SK-N-SH (cell line): ENCODE measurements around the gene OPA3. TPM values are rescaled to one million over a fixed set of nuclear protein-coding genes. Genes with fewer than 3 reads are reported as not detected.

ENCODE experiments used
- CTCF ChIA-PET: fragments of 300-600, 350-600 bp; formaldehyde crosslinking; extraction: SDS; loops from one replicate; lab custom pipeline; 2021; lab: Yijun Ruan, JAX
- POLR2A ChIA-PET: fragments of 350-600 bp; sonication (Branson Sonifier 250); formaldehyde crosslinking; extraction: SDS; loops from one replicate; lab custom pipeline; 2020; ENCODE audit warnings: antibody characterized with exemption, inconsistent platforms; lab: Yijun Ruan, JAX
- DNase-seq: peaks from one replicate; pipeline ENCODE4 v3.0.0; 2012
- H2AFZ ChIP-seq: fragments of 200-600 bp; sonication (generic); 2 replicates; pipeline ENCODE4 v1.8.1; 2016; ENCODE audit warnings: antibody characterized with exemption, mild to moderate bottlenecking, low read depth
- H3F3A ChIP-seq: fragments of 200-600 bp; sonication (generic); replicated peaks from 2 replicates; pipeline ENCODE3; 2016; ENCODE audit warnings: antibody characterized with exemption, mild to moderate bottlenecking; ENCODE audit not compliant: insufficient read depth
- H3K27ac ChIP-seq, 2 experiments: fragments of 200-500 bp in 1 of 2; fragments of 200-600 bp in 1 of 2; sonication (Bioruptor generic) in 1 of 2; sonication (generic), shearing (Covaris generic) in 1 of 2; 2 replicates each; pipeline versions ENCODE4 v1.5.1 to v1.6.1; 2014 to 2016; ENCODE audit warnings: low read depth in 2 of 2, inconsistent platforms in 1 of 2, low read length in 1 of 2, mild to moderate bottlenecking in 1 of 2, mixed read lengths in 1 of 2
- H3K27me3 ChIP-seq: fragments of 200-600 bp; sonication (generic), shearing (Covaris generic); 2 replicates; pipeline ENCODE4 v1.6.1; 2016; ENCODE audit warnings: mixed run types; ENCODE audit not compliant: insufficient read depth
- H3K36me3 ChIP-seq, 2 experiments: fragments of 200-500 bp in 1 of 2; fragments of 200-600 bp in 1 of 2; sonication (Bioruptor generic) in 1 of 2; sonication (generic) in 1 of 2; replicated peaks in 1 of 2; 2 replicates each; pipeline versions ENCODE3 to v1.5.1; 2014 to 2016; ENCODE audit warnings: low read length in 1 of 2, mild to moderate bottlenecking in 1 of 2; ENCODE audit not compliant: insufficient read depth in 2 of 2, control insufficient read depth in 1 of 2
- H3K4me1 ChIP-seq, 2 experiments: fragments of 200-500 bp in 1 of 2; fragments of 200-600 bp in 1 of 2; sonication (Bioruptor generic) in 1 of 2; sonication (generic), shearing (Covaris generic) in 1 of 2; 2 replicates each; pipeline versions ENCODE4 v1.5.1 to v1.6.1; 2014 to 2016; ENCODE audit warnings: low read depth in 1 of 2, low read length in 1 of 2, mixed run types in 1 of 2; ENCODE audit not compliant: insufficient read depth in 2 of 2, control insufficient read depth in 1 of 2
- H3K4me2 ChIP-seq: fragments of 200-600 bp; sonication (generic), shearing (Covaris generic); 2 replicates; pipeline ENCODE4 v1.6.1; 2017; ENCODE audit warnings: mixed run types
- H3K4me3 ChIP-seq, 2 experiments: fragments of 200-500 bp in 1 of 2; fragments of 200-600 bp in 1 of 2; sonication (Bioruptor generic) in 1 of 2; sonication (generic), shearing (Covaris generic) in 1 of 2; 2 replicates each; pipeline versions ENCODE4 v1.5.1 to v1.8.1; 2014 to 2016; ENCODE audit warnings: low read depth in 2 of 2, inconsistent platforms in 1 of 2, low read length in 1 of 2, mild to moderate bottlenecking in 1 of 2, mixed read lengths in 1 of 2, moderate library complexity in 1 of 2
- H3K79me2 ChIP-seq: fragments of 200-600 bp; sonication (generic); 2 replicates; pipeline ENCODE4 v1.8.1; 2017; ENCODE audit warnings: mild to moderate bottlenecking; ENCODE audit not compliant: insufficient read depth
- H3K9ac ChIP-seq: fragments of 200-600 bp; sonication (generic); 2 replicates; pipeline ENCODE4 v1.6.1; 2017; ENCODE audit warnings: mixed run types
- H3K9me2 ChIP-seq: fragments of 200-600 bp; sonication (generic); 2 replicates; pipeline ENCODE4 v1.6.1; 2017; ENCODE audit warnings: mixed run types
- H3K9me3 ChIP-seq: fragments of 200-600 bp; sonication (generic); 2 replicates; pipeline ENCODE4 v1.6.1; 2017; ENCODE audit warnings: mixed run types, mild to moderate bottlenecking, moderate library complexity
- H4K20me1 ChIP-seq: fragments of 200-600 bp; sonication (generic); 2 replicates; pipeline ENCODE4 v1.6.1; 2017; ENCODE audit warnings: mild to moderate bottlenecking, mixed run types; ENCODE audit not compliant: insufficient read depth
- ELF1 ChIP-seq: IDR thresholded peaks from 2 replicates; pipeline ENCODE4 v1.4.0; 2012
- EZH2phosphoT487 ChIP-seq: fragments of 200-600 bp; sonication (generic); IDR thresholded peaks from 2 replicates; pipeline ENCODE4 v1.6.1; 2017; ENCODE audit warnings: low read depth, mixed run types, mild to moderate bottlenecking, antibody characterized with exemption, moderate library complexity, borderline replicate concordance
- FOSL2 ChIP-seq: IDR thresholded peaks from 2 replicates; pipeline ENCODE4 v1.4.0; 2012; ENCODE audit warnings: low read depth, mild to moderate bottlenecking, moderate library complexity, borderline replicate concordance
- FOXM1 ChIP-seq: IDR thresholded peaks from 2 replicates; pipeline ENCODE4 v1.4.0; 2012; ENCODE audit warnings: low read depth, mild to moderate bottlenecking
- GATA2 ChIP-seq: sonication (generic); formaldehyde crosslinking; IDR thresholded peaks from 2 replicates; pipeline ENCODE4 v1.5.0; 2020; ENCODE audit warnings: mild to moderate bottlenecking, missing genetic modification reagents
- JUND ChIP-seq: IDR thresholded peaks from 2 replicates; pipeline ENCODE4 v1.4.0; 2012
- MXI1 ChIP-seq: IDR thresholded peaks from 2 replicates; pipeline ENCODE4 v1.6.1; 2012; ENCODE audit warnings: mild to moderate bottlenecking, low read depth, low read length, improper control_type of control experiment
- NFIC ChIP-seq: IDR thresholded peaks from 2 replicates; pipeline ENCODE4 v1.4.0; 2012; ENCODE audit warnings: borderline replicate concordance
- POLR2AphosphoS5 ChIP-seq: IDR thresholded peaks from 2 replicates; pipeline ENCODE4 v1.6.1; 2012; ENCODE audit warnings: low read depth, low read length
- RAD21 ChIP-seq: IDR thresholded peaks from 2 replicates; pipeline ENCODE4 v1.6.1; 2012; ENCODE audit warnings: mild to moderate bottlenecking, low read length
- RFX5 ChIP-seq: IDR thresholded peaks from 2 replicates; pipeline ENCODE4 v1.6.1; 2012; ENCODE audit warnings: mild to moderate bottlenecking, improper control_type of control experiment, low read length
- SIN3A ChIP-seq: IDR thresholded peaks from 2 replicates; pipeline ENCODE4 v1.6.1; 2012; ENCODE audit warnings: low read depth, mild to moderate bottlenecking, low read length, moderate library complexity, borderline replicate concordance
- TAF1 ChIP-seq: IDR thresholded peaks from 2 replicates; pipeline ENCODE4 v1.6.1; 2012; ENCODE audit warnings: low read depth, mild to moderate bottlenecking, low read length, moderate library complexity, borderline replicate concordance
- TCF12 ChIP-seq: IDR thresholded peaks from 2 replicates; pipeline ENCODE4 v1.4.0; 2012
- YY1 ChIP-seq: IDR thresholded peaks from 2 replicates; pipeline ENCODE4 v1.4.0; 2012; ENCODE audit warnings: low read depth, mild to moderate bottlenecking
- WGBS: methylation state at CpG from one replicate; pipeline ENCODE4 v1.1.6; 2017; ENCODE audit warnings: low lambda C conversion rate; 5-methylcytosine and 5-hydroxymethylcytosine counted together
- polyA plus RNA-seq, 3 experiments: library from polyadenylated mRNA; depleted of rRNA; stranded (reverse); fragments of >200 nt; gene quantifications; 2 replicates each; pipeline ENCODE4 v1.2.3, GENCODE V29; 2012
- TF ChIP-seq, protein P1 (sequence below): IDR thresholded peaks from 2 replicates; pipeline ENCODE4 v1.6.1; 2012; ENCODE audit warnings: mild to moderate bottlenecking, low read depth, low read length, moderate library complexity
- TF ChIP-seq, protein P2 (sequence below): fragments of 150-350 bp; IDR thresholded peaks from 2 replicates; pipeline ENCODE4 v1.6.1; 2017; ENCODE audit warnings: antibody characterized with exemption, low read length, low read depth, borderline replicate concordance
- TF ChIP-seq, protein P3 (sequence below): IDR thresholded peaks from 2 replicates; pipeline ENCODE4 v1.4.0; 2012; ENCODE audit warnings: low read depth, borderline replicate concordance
- TF ChIP-seq, protein P4 (sequence below): IDR thresholded peaks from 2 replicates; pipeline ENCODE4; 2012
- TF ChIP-seq, protein P5 (sequence below): IDR thresholded peaks from 2 replicates; pipeline ENCODE4 v1.4.0; 2012; ENCODE audit warnings: low read depth, borderline replicate concordance

OPA3 gene
- polyA plus RNA-seq, 1 of the 3 experiments (the other 2 are of a cell fraction), result 10.0 TPM

DNA sequence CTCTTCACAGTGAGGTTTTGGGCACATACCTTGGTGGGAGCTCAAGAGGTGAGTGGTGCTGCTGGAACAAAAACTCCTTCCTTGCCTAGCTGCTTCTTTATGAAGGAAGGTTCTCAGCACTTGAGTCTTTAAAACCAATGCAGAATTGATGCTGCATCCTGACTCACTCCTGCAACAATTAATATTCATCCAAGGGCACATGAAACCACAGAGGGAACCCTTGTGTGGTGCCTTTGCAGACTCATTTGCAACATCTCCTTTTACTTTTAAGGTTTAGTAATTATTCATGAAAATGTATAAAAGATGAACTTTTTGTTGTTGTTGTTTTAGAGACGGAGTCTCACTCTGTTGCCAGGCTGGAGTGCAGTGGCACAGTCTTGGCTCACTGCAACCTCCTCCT, 30.1 kb downstream of the OPA3 start:
- Histone ChIP-seq H3K4me2 (no peak overlapping the region), H3K9me3 (no peaks in the 10 kb centered on the region), H3K4me3 (no peak overlapping the region), H3K9me2 (no peaks in the 10 kb centered on the region), H3K9ac (no peak overlapping the region), H3K36me3 (no peaks in the 10 kb centered on the region), H3K27ac (no peak overlapping the region), H3K79me2 (0 out of 2 replicates have a peak, but pooled peaks cover 4% of the 10 kb centered on the region), H3K27me3 (no peaks in the 10 kb centered on the region), H3F3A (peaks cover 4% of the 10 kb centered on the region), H4K20me1 (peaks cover 7% of the 10 kb centered on the region; the same call in 1 of the 2 replicates), H3K4me1 (no peaks in the 10 kb centered on the region), H2AFZ (no peak overlapping the region)
- no peak for DNase-seq
- 100% methylated on average over 1 of the region's 1 CpG for WGBS
- ChIA-PET CTCF (interaction anchor here (2.1 kb wide), 1 partner anchor 13 kb away, joined by 5 read pairs; no protein-coding TSS in a partner anchor), POLR2A (no interaction called here)
- TF ChIP-seq SIN3A (no peak), EZH2phosphoT487 (no peak)

DNA sequence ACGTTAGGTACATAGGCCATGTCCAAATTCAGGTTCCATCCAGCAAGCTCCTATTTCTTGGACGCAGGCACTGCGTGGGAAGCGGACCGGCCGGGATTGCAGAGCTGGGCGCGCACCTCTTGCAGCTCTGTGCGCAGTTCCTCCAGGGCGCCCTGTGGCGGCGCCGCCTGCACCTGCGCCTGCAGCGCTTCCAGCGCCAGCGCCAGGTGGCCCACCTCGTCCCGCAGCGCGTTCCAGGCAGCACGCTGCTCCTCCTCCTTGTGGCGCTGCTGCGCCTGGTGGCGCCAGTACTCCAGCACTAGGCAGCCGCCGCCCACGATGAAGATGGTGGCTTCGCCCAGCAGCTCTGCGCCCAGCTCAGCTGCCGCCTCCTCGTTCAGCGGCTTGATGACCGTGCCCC, 31.1 kb downstream of the OPA3 start:
- DNase-seq, result no peak
- Histone ChIP-seq H3K4me3 (no peak overlapping the region), H3K79me2 (0 out of 2 replicates have a peak, but pooled peaks cover 4% of the 10 kb centered on the region), H3K4me2 (no peak overlapping the region), H3K9me3 (no peaks in the 10 kb centered on the region), H3K9ac (no peak overlapping the region), H2AFZ (no peak overlapping the region), H3K9me2 (no peaks in the 10 kb centered on the region), H3K36me3 (no peaks in the 10 kb centered on the region), H3F3A (no peaks in the 10 kb centered on the region), H3K4me1 (no peaks in the 10 kb centered on the region), H3K27me3 (no peaks in the 10 kb centered on the region), H4K20me1 (peaks cover 7% of the 10 kb centered on the region; the same call in 1 of the 2 replicates), H3K27ac (no peak overlapping the region)
- POLR2A ChIA-PET, result no interaction called here
- CTCF ChIA-PET, result interaction anchor here (0.7 to 2.1 kb wide), 3 partner anchors 12 to 17 kb away, joined by 3 to 5 read pairs (median 3); no protein-coding TSS in a partner anchor
- 97% methylated on average over 21 of the region's 34 CpGs for WGBS
- TF ChIP-seq, protein P1, sequence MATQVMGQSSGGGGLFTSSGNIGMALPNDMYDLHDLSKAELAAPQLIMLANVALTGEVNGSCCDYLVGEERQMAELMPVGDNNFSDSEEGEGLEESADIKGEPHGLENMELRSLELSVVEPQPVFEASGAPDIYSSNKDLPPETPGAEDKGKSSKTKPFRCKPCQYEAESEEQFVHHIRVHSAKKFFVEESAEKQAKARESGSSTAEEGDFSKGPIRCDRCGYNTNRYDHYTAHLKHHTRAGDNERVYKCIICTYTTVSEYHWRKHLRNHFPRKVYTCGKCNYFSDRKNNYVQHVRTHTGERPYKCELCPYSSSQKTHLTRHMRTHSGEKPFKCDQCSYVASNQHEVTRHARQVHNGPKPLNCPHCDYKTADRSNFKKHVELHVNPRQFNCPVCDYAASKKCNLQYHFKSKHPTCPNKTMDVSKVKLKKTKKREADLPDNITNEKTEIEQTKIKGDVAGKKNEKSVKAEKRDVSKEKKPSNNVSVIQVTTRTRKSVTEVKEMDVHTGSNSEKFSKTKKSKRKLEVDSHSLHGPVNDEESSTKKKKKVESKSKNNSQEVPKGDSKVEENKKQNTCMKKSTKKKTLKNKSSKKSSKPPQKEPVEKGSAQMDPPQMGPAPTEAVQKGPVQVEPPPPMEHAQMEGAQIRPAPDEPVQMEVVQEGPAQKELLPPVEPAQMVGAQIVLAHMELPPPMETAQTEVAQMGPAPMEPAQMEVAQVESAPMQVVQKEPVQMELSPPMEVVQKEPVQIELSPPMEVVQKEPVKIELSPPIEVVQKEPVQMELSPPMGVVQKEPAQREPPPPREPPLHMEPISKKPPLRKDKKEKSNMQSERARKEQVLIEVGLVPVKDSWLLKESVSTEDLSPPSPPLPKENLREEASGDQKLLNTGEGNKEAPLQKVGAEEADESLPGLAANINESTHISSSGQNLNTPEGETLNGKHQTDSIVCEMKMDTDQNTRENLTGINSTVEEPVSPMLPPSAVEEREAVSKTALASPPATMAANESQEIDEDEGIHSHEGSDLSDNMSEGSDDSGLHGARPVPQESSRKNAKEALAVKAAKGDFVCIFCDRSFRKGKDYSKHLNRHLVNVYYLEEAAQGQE, result no peak
- no peak for TF ChIP-seq GATA2 (CRISPR knock-in tag)
- TF ChIP-seq, protein P2, sequence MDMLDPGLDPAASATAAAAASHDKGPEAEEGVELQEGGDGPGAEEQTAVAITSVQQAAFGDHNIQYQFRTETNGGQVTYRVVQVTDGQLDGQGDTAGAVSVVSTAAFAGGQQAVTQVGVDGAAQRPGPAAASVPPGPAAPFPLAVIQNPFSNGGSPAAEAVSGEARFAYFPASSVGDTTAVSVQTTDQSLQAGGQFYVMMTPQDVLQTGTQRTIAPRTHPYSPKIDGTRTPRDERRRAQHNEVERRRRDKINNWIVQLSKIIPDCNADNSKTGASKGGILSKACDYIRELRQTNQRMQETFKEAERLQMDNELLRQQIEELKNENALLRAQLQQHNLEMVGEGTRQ, result no peak
- no peak for TF ChIP-seq MXI1
- TF ChIP-seq YY1, result no peak
- no peak for TF ChIP-seq FOSL2
- no peak for TF ChIP-seq TAF1
- TF ChIP-seq POLR2AphosphoS5, result no peak
- TF ChIP-seq ELF1, result no peak
- no peak for TF ChIP-seq RAD21
- TF ChIP-seq JUND, result no peak
- TF ChIP-seq RFX5, result no peak
- no peak for TF ChIP-seq SIN3A
- TF ChIP-seq NFIC, result no peak
- TF ChIP-seq, protein P3, sequence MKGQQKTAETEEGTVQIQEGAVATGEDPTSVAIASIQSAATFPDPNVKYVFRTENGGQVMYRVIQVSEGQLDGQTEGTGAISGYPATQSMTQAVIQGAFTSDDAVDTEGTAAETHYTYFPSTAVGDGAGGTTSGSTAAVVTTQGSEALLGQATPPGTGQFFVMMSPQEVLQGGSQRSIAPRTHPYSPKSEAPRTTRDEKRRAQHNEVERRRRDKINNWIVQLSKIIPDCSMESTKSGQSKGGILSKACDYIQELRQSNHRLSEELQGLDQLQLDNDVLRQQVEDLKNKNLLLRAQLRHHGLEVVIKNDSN, result no peak
- TF ChIP-seq, protein P4, sequence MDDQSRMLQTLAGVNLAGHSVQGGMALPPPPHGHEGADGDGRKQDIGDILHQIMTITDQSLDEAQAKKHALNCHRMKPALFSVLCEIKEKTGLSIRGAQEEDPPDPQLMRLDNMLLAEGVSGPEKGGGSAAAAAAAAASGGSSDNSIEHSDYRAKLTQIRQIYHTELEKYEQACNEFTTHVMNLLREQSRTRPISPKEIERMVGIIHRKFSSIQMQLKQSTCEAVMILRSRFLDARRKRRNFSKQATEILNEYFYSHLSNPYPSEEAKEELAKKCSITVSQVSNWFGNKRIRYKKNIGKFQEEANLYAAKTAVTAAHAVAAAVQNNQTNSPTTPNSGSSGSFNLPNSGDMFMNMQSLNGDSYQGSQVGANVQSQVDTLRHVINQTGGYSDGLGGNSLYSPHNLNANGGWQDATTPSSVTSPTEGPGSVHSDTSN, result no peak
- no peak for TF ChIP-seq FOXM1
- TF ChIP-seq, protein P5, sequence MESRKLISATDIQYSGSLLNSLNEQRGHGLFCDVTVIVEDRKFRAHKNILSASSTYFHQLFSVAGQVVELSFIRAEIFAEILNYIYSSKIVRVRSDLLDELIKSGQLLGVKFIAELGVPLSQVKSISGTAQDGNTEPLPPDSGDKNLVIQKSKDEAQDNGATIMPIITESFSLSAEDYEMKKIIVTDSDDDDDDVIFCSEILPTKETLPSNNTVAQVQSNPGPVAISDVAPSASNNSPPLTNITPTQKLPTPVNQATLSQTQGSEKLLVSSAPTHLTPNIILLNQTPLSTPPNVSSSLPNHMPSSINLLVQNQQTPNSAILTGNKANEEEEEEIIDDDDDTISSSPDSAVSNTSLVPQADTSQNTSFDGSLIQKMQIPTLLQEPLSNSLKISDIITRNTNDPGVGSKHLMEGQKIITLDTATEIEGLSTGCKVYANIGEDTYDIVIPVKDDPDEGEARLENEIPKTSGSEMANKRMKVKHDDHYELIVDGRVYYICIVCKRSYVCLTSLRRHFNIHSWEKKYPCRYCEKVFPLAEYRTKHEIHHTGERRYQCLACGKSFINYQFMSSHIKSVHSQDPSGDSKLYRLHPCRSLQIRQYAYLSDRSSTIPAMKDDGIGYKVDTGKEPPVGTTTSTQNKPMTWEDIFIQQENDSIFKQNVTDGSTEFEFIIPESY, result no peak
- TF ChIP-seq TCF12, result no peak
